Gastrocnemius medialis (tissue), 4 donors: ENCODE measurements around the gene VSX1. TPM values are rescaled to one million over a fixed set of nuclear protein-coding genes. Genes with fewer than 3 reads are reported as not detected.
A peak's percentile ranks its signal among the peaks of the same experiment; 100 is the strongest.

Experiments
- ATAC-seq, 2 donors: fragments of 150-250 bp; one replicate each; pipeline ENCODE4 v1.9.1; 2016
- DNase-seq, 2 donors: peaks; one replicate each; pipeline ENCODE4 v3.0.0-alpha.2; 2019
- H3K27ac ChIP-seq, 4 donors: fragments of 200-600 bp; sonication (generic); 1 replicate in 1 of 4; 2 replicates in 3 of 4; pipeline ENCODE4 v1.5.1; 2016 to 2018; ENCODE audit warnings: mild to moderate bottlenecking in 2 of 4, moderate library complexity in 1 of 4
- H3K27me3 ChIP-seq, 3 donors: fragments of 200-600 bp; sonication (generic) in 2 of 3; 1 replicate in 1 of 3; 2 replicates in 2 of 3; pipeline versions ENCODE4 v1.5.1 to v1.6.0; 2016 to 2019; ENCODE audit warnings: mild to moderate bottlenecking in 1 of 3, moderate library complexity in 1 of 3
- H3K36me3 ChIP-seq, 2 donors: fragments of 200-600 bp; sonication (generic) in 1 of 2; one replicate each; pipeline ENCODE4 v1.5.1; 2017 to 2018
- H3K4me1 ChIP-seq, 2 donors: fragments of 200-600 bp; sonication (generic) in 1 of 2; one replicate each; pipeline ENCODE4 v1.5.1; 2016 to 2017; ENCODE audit warnings: mild to moderate bottlenecking in 2 of 2
- H3K4me3 ChIP-seq, 4 donors: fragments of 200-600 bp; sonication (generic) in 3 of 4; 1 replicate in 1 of 4; 2 replicates in 3 of 4; pipeline ENCODE4 v1.5.1; 2016 to 2019; ENCODE audit warnings: mild to moderate bottlenecking in 2 of 4
- H3K9me3 ChIP-seq, 3 donors: fragments of 200-600 bp; sonication (generic) in 2 of 3; 1 replicate in 1 of 3; 2 replicates in 2 of 3; pipeline ENCODE4 v1.5.1; 2016 to 2019
- POLR2A ChIP-seq, 2 donors: fragments of 450-650 bp; IDR thresholded peaks; one replicate each; pipeline ENCODE4 v1.6.1; 2017; ENCODE audit warnings: antibody characterized with exemption in 2 of 2, mild to moderate bottlenecking in 2 of 2, moderate library complexity in 2 of 2
- in situ Hi-C, 4 donors: fragments of 200-750 bp; cut with MboI; loops; one replicate each; pipeline versions ENCODE4 v1.15.0 to v1.8.0; 2017; ENCODE audit warnings: low sequenced_read_pairs in 4 of 4
- intact Hi-C: fragments of 100-400 bp; cut with DNase I; formaldehyde crosslinking; loops from one replicate; pipeline ENCODE4 v1.15.1; 2023; ENCODE audit warnings: low total_unique reads
- total RNA-seq, 4 donors: library from RNA; depleted of rRNA; stranded (reverse); fragments of >200 nt; gene quantifications; one replicate each; pipeline versions ENCODE4 v1.1.0 to v1.2.3, GENCODE V29; 2016
- TF ChIP-seq, protein P1 (sequence below), 5 experiments: fragments of 450-650 bp in 3 of 5; fragments of 200-600 bp in 2 of 5; sonication (generic) in 2 of 5; IDR thresholded peaks in 4 of 5; conservative IDR thresholded peaks in 1 of 5; 1 replicate in 4 of 5; 2 replicates in 1 of 5; pipeline ENCODE4 v1.5.1; 2016 to 2019; ENCODE audit warnings: antibody characterized with exemption in 5 of 5, mild to moderate bottlenecking in 3 of 5, moderate library complexity in 3 of 5

VSX1 gene
- total RNA-seq, 4 donors from 2014 or later: 0.20 to 3.0 TPM; not detected in 2

GRCh38 chr20:25046736-25047666 lies 34.9 kb downstream of the VSX1 start:
- Histone ChIP-seq H3K4me3 (no peak overlapping the region), H3K9me3 (no peaks in the 10 kb centered on the region), H3K27ac (peak overlapping the region; percentile 92 to 95 (median 95)), H3K36me3 (no peaks in the 10 kb centered on the region), H3K27me3 (no peaks in the 10 kb centered on the region), H3K4me1 (peaks cover 94 to 100% of the 10 kb centered on the region in 2 donors)
- intact Hi-C loops (no loop called here), in situ Hi-C loops (no loop called here)
- ATAC-seq (no peak), DNase-seq (peak in 1 of 2 donors; percentile 12)
- TF ChIP-seq, protein P1, sequence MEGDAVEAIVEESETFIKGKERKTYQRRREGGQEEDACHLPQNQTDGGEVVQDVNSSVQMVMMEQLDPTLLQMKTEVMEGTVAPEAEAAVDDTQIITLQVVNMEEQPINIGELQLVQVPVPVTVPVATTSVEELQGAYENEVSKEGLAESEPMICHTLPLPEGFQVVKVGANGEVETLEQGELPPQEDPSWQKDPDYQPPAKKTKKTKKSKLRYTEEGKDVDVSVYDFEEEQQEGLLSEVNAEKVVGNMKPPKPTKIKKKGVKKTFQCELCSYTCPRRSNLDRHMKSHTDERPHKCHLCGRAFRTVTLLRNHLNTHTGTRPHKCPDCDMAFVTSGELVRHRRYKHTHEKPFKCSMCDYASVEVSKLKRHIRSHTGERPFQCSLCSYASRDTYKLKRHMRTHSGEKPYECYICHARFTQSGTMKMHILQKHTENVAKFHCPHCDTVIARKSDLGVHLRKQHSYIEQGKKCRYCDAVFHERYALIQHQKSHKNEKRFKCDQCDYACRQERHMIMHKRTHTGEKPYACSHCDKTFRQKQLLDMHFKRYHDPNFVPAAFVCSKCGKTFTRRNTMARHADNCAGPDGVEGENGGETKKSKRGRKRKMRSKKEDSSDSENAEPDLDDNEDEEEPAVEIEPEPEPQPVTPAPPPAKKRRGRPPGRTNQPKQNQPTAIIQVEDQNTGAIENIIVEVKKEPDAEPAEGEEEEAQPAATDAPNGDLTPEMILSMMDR (IDR thresholded peaks at IDR 0.05 in 4 of 5, conservative IDR thresholded peaks at IDR 0.05 in 1 of 5): no peak

- in situ Hi-C loops: no loop called here
- peak; percentile 90 to 94 for DNase-seq
- intact Hi-C loops: no loop called here
- ATAC-seq: peak; percentile 76 to 80
- TF ChIP-seq, protein P1 (IDR thresholded peaks at IDR 0.05 in 4 of 5, conservative IDR thresholded peaks at IDR 0.05 in 1 of 5): no peak
- peak in 1 of 2 donors; percentile 30 for TF ChIP-seq POLR2A (IDR thresholded peaks at IDR 0.05)
- H3K4me1 ChIP-seq: peaks cover 94 to 100% of the 10 kb centered on the region in 2 donors
- no peaks in the 10 kb centered on the region for H3K36me3 ChIP-seq
- H3K27me3 ChIP-seq: no peaks in the 10 kb centered on the region
- no peaks in the 10 kb centered on the region for H3K9me3 ChIP-seq
- H3K4me3 ChIP-seq: no peak overlapping the region
- peak overlapping the region; percentile 92 to 95 (median 95) for H3K27ac ChIP-seq
Measured at GRCh38 chr20:25046181-25046641, 35.7 kb downstream of the VSX1 start.

GRCh38 chr20:25045343-25045712 lies 36.6 kb downstream of the VSX1 start:
- DNase-seq (peak in 1 of 2 donors; percentile 59), ATAC-seq (no peak)
- in situ Hi-C loops: no loop called here
- H3K36me3 ChIP-seq: no peaks in the 10 kb centered on the region
- no peaks in the 10 kb centered on the region for H3K27me3 ChIP-seq
- H3K4me1 ChIP-seq: peaks cover 96 to 100% of the 10 kb centered on the region in 2 donors
- intact Hi-C loops: no loop called here
- peak overlapping the region; percentile 92 to 95 (median 95) for H3K27ac ChIP-seq
- H3K9me3 ChIP-seq: no peaks in the 10 kb centered on the region
- no peak for TF ChIP-seq POLR2A (IDR thresholded peaks at IDR 0.05)
- TF ChIP-seq, protein P1 (IDR thresholded peaks at IDR 0.05 in 4 of 5, conservative IDR thresholded peaks at IDR 0.05 in 1 of 5): no peak
- H3K4me3 ChIP-seq: no peak overlapping the region

DNA sequence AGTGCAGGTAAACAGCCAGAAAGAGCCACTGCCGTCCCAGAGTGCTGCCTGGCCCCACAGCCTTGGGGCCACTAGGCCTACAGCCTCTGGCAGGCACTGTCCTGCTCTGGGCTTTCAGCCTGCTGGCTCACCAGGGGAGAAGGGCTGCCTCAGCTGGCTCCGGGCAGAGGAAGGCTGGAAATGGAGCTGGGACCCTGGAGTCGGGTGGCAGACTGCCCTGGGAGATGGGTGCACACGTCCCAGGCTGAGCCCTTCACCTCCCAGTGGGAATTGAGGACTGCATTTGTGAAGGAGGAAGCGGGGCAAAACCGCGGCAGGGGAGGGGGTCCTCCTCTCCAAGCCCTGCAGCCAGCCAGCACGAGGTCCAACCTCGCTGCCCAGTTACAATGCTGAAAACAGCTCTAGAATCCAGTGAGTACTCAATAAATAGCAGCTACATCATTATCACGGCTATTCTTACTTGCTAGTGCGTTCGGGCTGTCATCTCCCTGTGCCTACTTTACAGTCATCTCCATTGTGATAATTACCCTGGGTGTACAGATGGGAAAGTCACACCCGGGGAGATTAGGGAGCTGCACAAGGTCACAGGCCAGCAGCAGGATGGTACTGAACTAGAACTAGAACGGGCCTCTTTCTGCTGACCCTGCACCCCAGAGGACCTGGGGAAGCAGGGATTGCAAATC lies 37.1 kb downstream of the VSX1 start:
- in situ Hi-C loops: no loop called here
- DNase-seq: peak in 1 of 2 donors; percentile 78
- peak; percentile 6 to 10 for ATAC-seq
- no peaks in the 10 kb centered on the region for H3K27me3 ChIP-seq
- peak overlapping the region; percentile 92 to 95 (median 95) for H3K27ac ChIP-seq
- intact Hi-C loops: loop anchor here (5.0 kb wide), 1 partner anchor 1898 kb away; no protein-coding TSS in a partner anchor
- H3K9me3 ChIP-seq: no peaks in the 10 kb centered on the region
- no peak overlapping the region for H3K4me3 ChIP-seq
- no peaks in the 10 kb centered on the region for H3K36me3 ChIP-seq
- H3K4me1 ChIP-seq: peaks cover 96 to 100% of the 10 kb centered on the region in 2 donors
- TF ChIP-seq, protein P1 (IDR thresholded peaks at IDR 0.05 in 4 of 5, conservative IDR thresholded peaks at IDR 0.05 in 1 of 5): no peak
- peak; percentile 19 to 23 for TF ChIP-seq POLR2A (IDR thresholded peaks at IDR 0.05)
